Keratinocyte (primary cell): ENCODE data around the gene WDR3. TPM values are rescaled to one million over a fixed set of nuclear protein-coding genes. Genes with fewer than 3 reads are reported as not detected.
A peak's percentile ranks its signal among the peaks of the same experiment; 100 is the strongest.

Source experiments
- DNase-seq: peaks from one replicate; pipeline ENCODE4 v3.0.0-alpha.2; 2011; ENCODE audit warnings: low read depth, missing footprints, low spot score
- FAIRE-seq: peaks from 2 replicates; lab custom pipeline; 2011; peaks lifted over from hg19 to GRCh38; lab: Jason Lieb, UNC
- H2AFZ ChIP-seq: 2 replicates; pipeline ENCODE4 v1.6.0; 2012; ENCODE audit warnings: low read length, control low read depth, inconsistent platforms; ENCODE audit not compliant: control insufficient read depth
- H3K27ac ChIP-seq: 2 replicates; pipeline ENCODE4 v1.5.1; 2011; ENCODE audit warnings: low read length; ENCODE audit not compliant: control insufficient read depth, insufficient read depth
- H3K27me3 ChIP-seq: 3 replicates; pipeline ENCODE4 v1.6.0; 2011; ENCODE audit warnings: low read length; ENCODE audit not compliant: control insufficient read depth, insufficient read depth; ENCODE audit errors: extremely low read depth
- H3K36me3 ChIP-seq, 2 experiments: 2 replicates in 1 of 2; 3 replicates in 1 of 2; pipeline ENCODE4 v1.5.1; 2011; ENCODE audit warnings: low read length in 2 of 2, mild to moderate bottlenecking in 1 of 2; ENCODE audit not compliant: control insufficient read depth in 2 of 2, insufficient read depth in 2 of 2; ENCODE audit errors: extremely low read depth in 1 of 2
- H3K4me1 ChIP-seq: 3 replicates; pipeline ENCODE4 v1.5.1; 2011; ENCODE audit warnings: low read length; ENCODE audit not compliant: control insufficient read depth, insufficient read depth; ENCODE audit errors: extremely low read depth
- H3K4me2 ChIP-seq: 3 replicates; pipeline ENCODE4 v1.6.0; 2011; ENCODE audit warnings: low read depth, low read length; ENCODE audit not compliant: control insufficient read depth, insufficient read depth; ENCODE audit errors: extremely low read depth
- H3K4me3 ChIP-seq, 3 experiments: fragments of 200-600 bp in 1 of 3; sonication (generic) in 1 of 3; 2 replicates in 2 of 3; 3 replicates in 1 of 3; pipeline ENCODE4 v1.5.1; 2011 to 2016; ENCODE audit warnings: low read length in 3 of 3, mild to moderate bottlenecking in 3 of 3, control low read depth in 2 of 3, inconsistent platforms in 1 of 3, low read depth in 1 of 3, mixed read lengths in 1 of 3, mixed run types in 1 of 3, moderate library complexity in 1 of 3; ENCODE audit not compliant: control insufficient read depth in 2 of 3, insufficient read depth in 2 of 3; ENCODE audit errors: extremely low read depth in 1 of 3
- H3K79me2 ChIP-seq: 2 replicates; pipeline ENCODE4 v1.6.0; 2012; ENCODE audit warnings: low read length; ENCODE audit not compliant: control insufficient read depth, insufficient read depth
- H3K9ac ChIP-seq: 3 replicates; pipeline ENCODE4 v1.6.0; 2011; ENCODE audit warnings: low read length; ENCODE audit not compliant: control insufficient read depth, insufficient read depth; ENCODE audit errors: extremely low read depth
- H3K9me1 ChIP-seq: 3 replicates; pipeline ENCODE4 v1.6.0; 2011; ENCODE audit warnings: low read length; ENCODE audit not compliant: control insufficient read depth, insufficient read depth; ENCODE audit errors: extremely low read depth
- H3K9me3 ChIP-seq: 2 replicates; pipeline ENCODE4 v1.5.1; 2012; ENCODE audit warnings: low read depth, low read length; ENCODE audit not compliant: control insufficient read depth
- H4K20me1 ChIP-seq: 3 replicates; pipeline ENCODE4 v1.6.0; 2011; ENCODE audit warnings: low read length; ENCODE audit not compliant: control insufficient read depth, insufficient read depth; ENCODE audit errors: extremely low read depth
- EZH2 ChIP-seq: IDR thresholded peaks from one replicate; pipeline ENCODE4 v1.6.1; 2012; ENCODE audit warnings: inconsistent platforms, mild to moderate bottlenecking, low read length, moderate library complexity
- dilution Hi-C: fragments of 300-500 bp; cut with MboI; formaldehyde crosslinking; loops from one replicate; pipeline ENCODE4 v1.7.0; 2020; ENCODE audit warnings: low sequenced_read_pairs; ENCODE audit not compliant: extremely low pct_ligation_motif_present
- polyA plus RNA-seq, 5 experiments: library from polyadenylated mRNA; depleted of rRNA in 3 of 5; stranded (reverse) in 3 of 5; stranded (forward) in 1 of 5; unstranded in 1 of 5; fragments of >200 nt; gene quantifications; 1 replicate in 1 of 5; 2 replicates in 3 of 5; 3 replicates in 1 of 5; pipeline versions ENCODE4 v1.2.1 to v1.2.3, GENCODE V29; 2011 to 2012; ENCODE audit warnings: missing spikeins in 2 of 5, low read depth in 1 of 5, low replicate concordance in 1 of 5
- TF ChIP-seq, protein P1 (sequence below), 3 experiments: IDR thresholded peaks in 1 of 3; conservative IDR thresholded peaks in 1 of 3; optimal IDR thresholded peaks in 1 of 3; 2 replicates in 2 of 3; 3 replicates in 1 of 3; pipeline versions ENCODE3 to v1.5.1; 2011; ENCODE audit warnings: low read length in 3 of 3, mild to moderate bottlenecking in 3 of 3, moderate library complexity in 2 of 3, control low read depth in 1 of 3, inconsistent platforms in 1 of 3; ENCODE audit not compliant: insufficient read depth in 2 of 3; ENCODE audit errors: extremely low read depth in 1 of 3

Gene WDR3
- polyA plus RNA-seq, 1 donor (not counting 4 experiments of a cell fraction or from before 2014, with no cell fraction given): 47.8 TPM

DNA sequence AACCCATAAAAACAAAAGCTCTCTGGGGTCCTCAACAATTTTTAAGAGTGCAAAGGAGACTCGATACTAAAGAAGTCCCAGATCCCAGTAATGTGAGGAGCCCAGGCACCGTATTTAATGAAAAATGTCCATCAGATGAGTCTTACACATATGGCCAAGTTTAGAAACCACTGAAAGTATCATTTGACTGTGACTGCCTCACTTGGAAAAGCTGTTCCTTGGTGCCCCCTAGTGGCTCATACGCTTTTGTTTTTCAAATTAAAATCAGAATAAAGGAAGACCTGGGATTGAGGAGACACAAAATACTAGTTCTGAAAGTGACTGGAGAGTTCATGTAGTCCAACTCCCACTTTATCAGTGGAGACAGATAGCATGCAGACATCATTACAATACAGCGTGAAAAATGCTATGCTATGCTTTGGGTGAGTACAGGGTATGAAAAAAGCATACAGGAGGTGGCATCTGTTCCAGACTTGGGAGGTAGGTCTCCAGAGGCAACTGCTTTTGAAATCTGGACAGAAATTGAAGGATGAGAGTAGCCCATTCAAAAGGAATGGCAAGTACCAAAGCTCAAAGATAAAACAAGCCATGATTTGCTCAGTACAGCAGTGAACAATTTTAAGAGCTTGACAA lies 33.9 kb upstream of the WDR3 start:
- Histone ChIP-seq H3K36me3 (peaks cover 2 to 14% of the 10 kb centered on the region in 2 experiments), H3K4me1 (no peaks in the 10 kb centered on the region), H3K9ac (no peak overlapping the region), H3K27ac (no peak overlapping the region), H2AFZ (no peak overlapping the region), H3K9me1 (no peaks in the 10 kb centered on the region), H3K9me3 (no peaks in the 10 kb centered on the region), H3K4me3 (no peak overlapping the region), H3K4me2 (no peak overlapping the region), H4K20me1 (no peaks in the 10 kb centered on the region), H3K27me3 (no peaks in the 10 kb centered on the region), H3K79me2 (no peaks in the 10 kb centered on the region)
- FAIRE-seq: peak; percentile 69
- peak; percentile 36 for DNase-seq
- dilution Hi-C loops: no loop called here
- TF ChIP-seq EZH2: no peak
- TF ChIP-seq, protein P1, sequence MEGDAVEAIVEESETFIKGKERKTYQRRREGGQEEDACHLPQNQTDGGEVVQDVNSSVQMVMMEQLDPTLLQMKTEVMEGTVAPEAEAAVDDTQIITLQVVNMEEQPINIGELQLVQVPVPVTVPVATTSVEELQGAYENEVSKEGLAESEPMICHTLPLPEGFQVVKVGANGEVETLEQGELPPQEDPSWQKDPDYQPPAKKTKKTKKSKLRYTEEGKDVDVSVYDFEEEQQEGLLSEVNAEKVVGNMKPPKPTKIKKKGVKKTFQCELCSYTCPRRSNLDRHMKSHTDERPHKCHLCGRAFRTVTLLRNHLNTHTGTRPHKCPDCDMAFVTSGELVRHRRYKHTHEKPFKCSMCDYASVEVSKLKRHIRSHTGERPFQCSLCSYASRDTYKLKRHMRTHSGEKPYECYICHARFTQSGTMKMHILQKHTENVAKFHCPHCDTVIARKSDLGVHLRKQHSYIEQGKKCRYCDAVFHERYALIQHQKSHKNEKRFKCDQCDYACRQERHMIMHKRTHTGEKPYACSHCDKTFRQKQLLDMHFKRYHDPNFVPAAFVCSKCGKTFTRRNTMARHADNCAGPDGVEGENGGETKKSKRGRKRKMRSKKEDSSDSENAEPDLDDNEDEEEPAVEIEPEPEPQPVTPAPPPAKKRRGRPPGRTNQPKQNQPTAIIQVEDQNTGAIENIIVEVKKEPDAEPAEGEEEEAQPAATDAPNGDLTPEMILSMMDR (optimal IDR thresholded peaks at IDR 0.05 in 1 of 3, IDR thresholded peaks at IDR 0.05 in 1 of 3, conservative IDR thresholded peaks at IDR 0.05 in 1 of 3; ENCODE audit: extremely low read depth in 1 of 3, insufficient read depth in 2 of 3, low read length in 3 of 3): peak; percentile 61 to 70 (median 69)

DNA sequence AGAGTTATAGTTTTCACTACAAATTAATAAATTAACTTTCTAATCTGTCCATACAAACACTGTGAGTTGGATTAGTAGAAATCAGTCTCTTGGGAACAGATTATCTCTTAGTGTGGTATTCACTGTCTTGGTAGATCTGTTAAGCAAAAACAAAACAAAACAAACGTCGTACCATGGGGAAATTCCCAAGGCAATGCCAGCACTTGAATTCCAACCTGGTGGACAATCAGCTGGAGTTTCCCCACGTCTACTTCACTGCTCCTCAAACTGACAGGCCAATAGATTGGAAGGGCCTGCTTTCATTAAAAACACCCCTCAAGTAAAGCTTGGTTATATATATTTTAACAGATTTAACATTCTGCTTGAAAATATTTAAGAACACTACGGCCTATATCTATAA lies 32.0 kb upstream of the WDR3 start:
- Histone ChIP-seq H3K27ac (no peak overlapping the region), H2AFZ (no peak overlapping the region), H3K9ac (no peak overlapping the region), H3K36me3 (peaks cover 2 to 14% of the 10 kb centered on the region in 2 experiments), H3K9me1 (no peaks in the 10 kb centered on the region), H3K27me3 (no peaks in the 10 kb centered on the region), H3K4me3 (no peak overlapping the region), H3K9me3 (no peaks in the 10 kb centered on the region), H4K20me1 (no peaks in the 10 kb centered on the region), H3K4me1 (no peaks in the 10 kb centered on the region), H3K79me2 (no peaks in the 10 kb centered on the region), H3K4me2 (no peak overlapping the region)
- TF ChIP-seq, protein P1 (optimal IDR thresholded peaks at IDR 0.05 in 1 of 3, IDR thresholded peaks at IDR 0.05 in 1 of 3, conservative IDR thresholded peaks at IDR 0.05 in 1 of 3; ENCODE audit: extremely low read depth in 1 of 3, insufficient read depth in 2 of 3, low read length in 3 of 3): no peak
- no peak for TF ChIP-seq EZH2
- dilution Hi-C loops: no loop called here
- FAIRE-seq (no peak), DNase-seq (no peak)
